Measurements from ENCODE around the gene BAIAP2L2.

GRCh38 chr22:38042488-38042790, 68.0 kb downstream of the BAIAP2L2 start:
- TF ChIP-seq CTCF (IDR thresholded peaks at IDR 0.05) (no peak), POLR2A (IDR thresholded peaks at IDR 0.05) (no peak)

Measured in body of pancreas (tissue), 4 donors.